Measurements from ENCODE around the gene C5orf47. TPM values are rescaled to one million over a fixed set of nuclear protein-coding genes. Genes with fewer than 3 reads are reported as not detected.
A peak's percentile ranks its signal among the peaks of the same experiment; 100 is the strongest.

The C5orf47 gene
- total RNA-seq, 2 donors from 2014 or later, result 8.7 TPM; not detected in 1

- Histone ChIP-seq H3K27me3 (replicated peaks; ENCODE audit: insufficient read depth) (no peaks in the 10 kb centered on the region), H3K4me3 (peak overlapping the region; percentile 29 to 40), H3K27ac (peak overlapping the region; percentile 70 to 78), H3K4me1 (replicated peaks) (no peaks in the 10 kb centered on the region), H3K36me3 (no peaks in the 10 kb centered on the region), H3K9me3 (no peaks in the 10 kb centered on the region)
- intact Hi-C loops (cut with DNase I), result no loop called here
- TF ChIP-seq POLR2AphosphoS5 (IDR thresholded peaks at IDR 0.05) (no peak), POLR2A (IDR thresholded peaks at IDR 0.05) (peak; percentile 14)
- 16% methylated on average over 10 of the region's 10 CpGs for WGBS
- DNase-seq (ENCODE audit: low spot score), result no peak
Observed at GRCh38 chr5:173963182-173963838, 25.7 kb upstream of the C5orf47 start.

GRCh38 chr5:173963867-173964441 is 25.0 kb upstream of the C5orf47 start:
- peak; percentile 61 for TF ChIP-seq POLR2AphosphoS5 (IDR thresholded peaks at IDR 0.05)
- peak; percentile 58 for TF ChIP-seq POLR2A (IDR thresholded peaks at IDR 0.05)
- TF ChIP-seq, protein P1, sequence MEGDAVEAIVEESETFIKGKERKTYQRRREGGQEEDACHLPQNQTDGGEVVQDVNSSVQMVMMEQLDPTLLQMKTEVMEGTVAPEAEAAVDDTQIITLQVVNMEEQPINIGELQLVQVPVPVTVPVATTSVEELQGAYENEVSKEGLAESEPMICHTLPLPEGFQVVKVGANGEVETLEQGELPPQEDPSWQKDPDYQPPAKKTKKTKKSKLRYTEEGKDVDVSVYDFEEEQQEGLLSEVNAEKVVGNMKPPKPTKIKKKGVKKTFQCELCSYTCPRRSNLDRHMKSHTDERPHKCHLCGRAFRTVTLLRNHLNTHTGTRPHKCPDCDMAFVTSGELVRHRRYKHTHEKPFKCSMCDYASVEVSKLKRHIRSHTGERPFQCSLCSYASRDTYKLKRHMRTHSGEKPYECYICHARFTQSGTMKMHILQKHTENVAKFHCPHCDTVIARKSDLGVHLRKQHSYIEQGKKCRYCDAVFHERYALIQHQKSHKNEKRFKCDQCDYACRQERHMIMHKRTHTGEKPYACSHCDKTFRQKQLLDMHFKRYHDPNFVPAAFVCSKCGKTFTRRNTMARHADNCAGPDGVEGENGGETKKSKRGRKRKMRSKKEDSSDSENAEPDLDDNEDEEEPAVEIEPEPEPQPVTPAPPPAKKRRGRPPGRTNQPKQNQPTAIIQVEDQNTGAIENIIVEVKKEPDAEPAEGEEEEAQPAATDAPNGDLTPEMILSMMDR (IDR thresholded peaks at IDR 0.05), result no peak
- WGBS, result 20% methylated on average over 19 of the region's 19 CpGs
- Histone ChIP-seq H3K4me3 (peak overlapping the region; percentile 29 to 40), H3K27me3 (replicated peaks; ENCODE audit: insufficient read depth) (no peaks in the 10 kb centered on the region), H3K27ac (peak overlapping the region; percentile 70 to 78), H3K36me3 (no peaks in the 10 kb centered on the region), H3K4me1 (replicated peaks) (no peaks in the 10 kb centered on the region), H3K9me3 (no peaks in the 10 kb centered on the region)
- peak; percentile 64 for DNase-seq (ENCODE audit: low spot score)
- intact Hi-C loops (cut with DNase I), result no loop called here

- Histone ChIP-seq H3K4me1 (replicated peaks) (no peaks in the 10 kb centered on the region), H3K4me3 (no peak overlapping the region), H3K9me3 (no peaks in the 10 kb centered on the region), H3K27ac (no peak overlapping the region), H3K36me3 (no peaks in the 10 kb centered on the region), H3K27me3 (replicated peaks; ENCODE audit: insufficient read depth) (no peaks in the 10 kb centered on the region)
- TF ChIP-seq POLR2AphosphoS5 (IDR thresholded peaks at IDR 0.05), result no peak
- TF ChIP-seq POLR2A (IDR thresholded peaks at IDR 0.05), result no peak
- TF ChIP-seq, protein P1 (IDR thresholded peaks at IDR 0.05), result no peak
- WGBS, result 85% methylated on average over 1 of the region's 1 CpG
- DNase-seq (ENCODE audit: low spot score), result no peak
- intact Hi-C loops (cut with DNase I), result no loop called here
Observed at GRCh38 chr5:173964506-173964905, 24.5 kb upstream of the C5orf47 start.

- intact Hi-C loops (cut with DNase I), result loop anchor here (5.0 kb wide), 1 partner anchor 40 kb away; no protein-coding TSS in a partner anchor
- no peak for DNase-seq (ENCODE audit: low spot score)
- H3K4me1 ChIP-seq (replicated peaks), result no peaks in the 10 kb centered on the region
- TF ChIP-seq, protein P1 (IDR thresholded peaks at IDR 0.05), result no peak
- TF ChIP-seq POLR2AphosphoS5 (IDR thresholded peaks at IDR 0.05) (no peak), POLR2A (IDR thresholded peaks at IDR 0.05) (no peak)
- no peak overlapping the region for H3K27ac ChIP-seq
- H3K36me3 ChIP-seq, result no peaks in the 10 kb centered on the region
- WGBS, result 54% methylated on average over 4 of the region's 4 CpGs
- no peak overlapping the region for H3K4me3 ChIP-seq
- H3K9me3 ChIP-seq, result no peaks in the 10 kb centered on the region
- H3K27me3 ChIP-seq (replicated peaks; ENCODE audit: insufficient read depth), result no peaks in the 10 kb centered on the region
Observed at GRCh38 chr5:173967241-173967640, 21.7 kb upstream of the C5orf47 start.

DNA sequence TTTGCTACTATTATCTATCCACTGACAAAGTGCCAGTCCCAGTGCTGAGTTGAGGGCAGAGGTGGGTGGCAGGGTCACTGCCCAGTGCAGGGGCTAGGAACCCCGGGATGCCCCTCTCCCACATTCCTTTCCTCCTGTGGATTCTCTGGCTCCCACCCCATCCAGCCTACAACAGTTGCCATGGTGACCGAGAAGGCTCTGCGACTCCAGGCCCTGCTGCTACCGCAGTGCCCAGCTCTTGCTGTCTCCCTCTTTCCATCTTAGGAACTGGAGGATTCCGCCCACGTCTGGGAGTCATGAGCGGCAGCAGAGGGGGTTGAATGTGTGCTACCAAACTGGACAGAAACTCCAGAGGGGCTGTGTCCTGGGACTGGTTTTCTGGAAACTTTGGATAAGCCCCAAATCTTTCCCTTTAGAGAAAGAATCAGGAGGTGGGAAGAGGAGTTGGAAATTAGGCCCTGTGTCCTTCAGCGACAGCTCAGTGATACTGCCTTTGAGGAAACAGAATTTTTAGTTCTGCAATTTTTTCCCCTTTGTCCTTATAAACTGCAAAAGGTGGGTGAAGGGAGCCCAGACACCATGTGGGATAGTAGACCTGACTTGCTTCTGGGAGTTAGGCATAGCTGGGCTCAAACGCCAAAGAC is 20.7 kb upstream of the C5orf47 start:
- H3K4me1 ChIP-seq (replicated peaks), result no peaks in the 10 kb centered on the region
- H3K36me3 ChIP-seq, result no peaks in the 10 kb centered on the region
- no peaks in the 10 kb centered on the region for H3K9me3 ChIP-seq
- TF ChIP-seq POLR2A (IDR thresholded peaks at IDR 0.05), result no peak
- TF ChIP-seq, protein P1 (IDR thresholded peaks at IDR 0.05), result no peak
- no peak for TF ChIP-seq POLR2AphosphoS5 (IDR thresholded peaks at IDR 0.05)
- no peak overlapping the region for H3K4me3 ChIP-seq
- H3K27ac ChIP-seq, result no peak overlapping the region
- DNase-seq (ENCODE audit: low spot score), result no peak
- intact Hi-C loops (cut with DNase I), result loop anchor here (5.0 kb wide), 1 partner anchor 41 kb away; no protein-coding TSS in a partner anchor
- WGBS, result 64% methylated on average over 9 of the region's 9 CpGs
- no peaks in the 10 kb centered on the region for H3K27me3 ChIP-seq (replicated peaks; ENCODE audit: insufficient read depth)

Measured in prostate gland (tissue), 2 donors.